Hippocampal formation (tissue), 2 donors: ENCODE measurements around the gene ITGAD.

Source experiments
- DNase-seq, 2 donors: peaks; one replicate each; lab custom pipeline; 2025; lab: John Stamatoyannopoulos, UW

ITGAD gene

GRCh38 chr16:31365131-31365865, 27.8 kb upstream of the ITGAD start:
- no peak for DNase-seq

DNA sequence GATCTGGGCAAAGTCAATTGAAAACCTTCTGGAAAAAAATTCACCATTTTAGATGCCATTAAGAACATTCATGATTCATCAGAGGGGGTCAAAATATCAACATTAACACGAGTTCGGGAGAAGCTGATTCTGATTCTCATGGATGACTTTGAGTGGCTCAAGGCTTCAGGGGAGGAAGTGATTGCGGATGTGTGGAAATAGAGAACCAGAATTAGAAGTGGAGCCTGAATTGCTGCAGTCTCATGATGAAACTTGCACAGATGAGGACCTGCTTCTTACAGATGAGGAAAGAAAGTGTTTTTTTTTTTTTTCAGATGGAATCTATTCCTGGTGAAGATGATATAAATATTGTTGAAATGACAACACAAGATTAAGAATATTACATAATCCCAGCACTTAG, 25.3 kb upstream of the ITGAD start:
- no peak for DNase-seq

DNA sequence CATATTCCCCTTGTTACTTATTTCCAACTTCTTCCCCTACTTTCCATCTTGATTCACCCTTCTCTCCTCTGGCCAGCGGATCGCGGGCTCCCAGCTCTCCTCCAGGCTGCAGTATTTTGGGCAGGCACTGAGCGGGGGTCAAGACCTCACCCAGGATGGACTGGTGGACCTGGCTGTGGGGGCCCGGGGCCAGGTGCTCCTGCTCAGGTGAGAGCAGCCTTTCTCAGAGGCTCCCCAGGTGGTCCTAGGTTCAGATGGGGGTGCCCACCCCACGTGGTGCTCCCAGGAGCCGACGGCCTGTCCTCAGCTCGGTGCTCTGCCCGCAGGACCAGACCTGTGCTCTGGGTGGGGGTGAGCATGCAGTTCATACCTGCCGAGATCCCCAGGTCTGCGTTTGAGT, 22.1 kb upstream of the ITGAD start:
- no peak for DNase-seq

DNA sequence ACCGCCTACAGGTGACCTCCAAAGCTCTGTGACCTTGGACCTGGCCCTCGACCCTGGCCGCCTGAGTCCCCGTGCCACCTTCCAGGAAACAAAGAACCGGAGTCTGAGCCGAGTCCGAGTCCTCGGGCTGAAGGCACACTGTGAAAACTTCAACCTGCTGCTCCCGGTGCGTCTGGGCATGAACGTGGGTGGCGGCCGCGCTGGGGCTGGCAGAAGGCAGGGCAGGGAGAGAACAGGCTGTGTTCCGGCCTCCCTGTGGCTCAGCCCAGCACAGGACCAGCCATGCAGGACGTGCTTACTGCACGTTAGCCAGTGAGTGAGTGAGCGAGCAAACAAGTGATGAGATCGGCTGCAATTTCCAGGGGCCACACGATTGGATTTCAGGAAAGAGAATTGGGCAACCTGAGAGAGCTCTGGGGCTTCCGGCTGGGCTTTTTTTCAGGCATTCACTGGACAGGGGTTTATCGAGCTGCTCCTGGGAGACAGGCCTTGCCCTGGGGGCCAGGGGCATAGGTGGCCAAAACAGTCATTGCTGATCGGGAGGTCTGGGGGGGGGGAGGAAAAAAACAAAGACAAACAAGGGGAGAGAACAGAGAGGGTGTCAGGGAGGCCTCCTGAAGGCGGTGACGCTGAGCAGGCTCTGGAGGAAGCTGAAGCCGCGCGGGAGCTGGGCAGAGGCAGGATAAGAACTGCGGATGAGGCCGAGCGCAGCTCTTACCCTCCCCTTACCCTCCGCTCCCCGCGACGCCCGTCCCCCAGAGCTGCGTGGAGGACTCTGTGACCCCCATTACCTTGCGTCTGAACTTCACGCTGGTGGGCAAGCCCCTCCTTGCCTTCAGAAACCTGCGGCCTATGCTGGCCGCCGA, 21.3 kb upstream of the ITGAD start:
- no peak for DNase-seq

DNA sequence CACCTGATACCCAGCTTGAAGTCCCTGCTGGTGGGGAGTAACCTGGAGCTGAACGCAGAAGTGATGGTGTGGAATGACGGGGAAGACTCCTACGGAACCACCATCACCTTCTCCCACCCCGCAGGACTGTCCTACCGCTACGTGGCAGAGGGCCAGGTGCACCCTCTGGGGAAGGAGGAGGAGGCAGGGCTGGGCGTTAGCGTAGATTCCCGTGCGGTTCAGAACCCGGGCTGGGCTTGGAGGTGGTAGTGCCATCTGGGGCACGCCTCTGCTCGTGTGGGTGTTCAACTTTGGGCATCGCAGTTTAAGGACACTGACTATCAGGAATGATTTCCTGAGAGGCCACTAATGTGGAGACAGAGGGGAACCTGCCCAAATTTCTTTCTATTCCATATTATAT, 19.9 kb upstream of the ITGAD start:
- no peak for DNase-seq

GRCh38 chr16:31375231-31375630, 17.9 kb upstream of the ITGAD start:
- DNase-seq, result no peak

GRCh38 chr16:31376705-31377104, 16.4 kb upstream of the ITGAD start:
- no peak for DNase-seq

DNA sequence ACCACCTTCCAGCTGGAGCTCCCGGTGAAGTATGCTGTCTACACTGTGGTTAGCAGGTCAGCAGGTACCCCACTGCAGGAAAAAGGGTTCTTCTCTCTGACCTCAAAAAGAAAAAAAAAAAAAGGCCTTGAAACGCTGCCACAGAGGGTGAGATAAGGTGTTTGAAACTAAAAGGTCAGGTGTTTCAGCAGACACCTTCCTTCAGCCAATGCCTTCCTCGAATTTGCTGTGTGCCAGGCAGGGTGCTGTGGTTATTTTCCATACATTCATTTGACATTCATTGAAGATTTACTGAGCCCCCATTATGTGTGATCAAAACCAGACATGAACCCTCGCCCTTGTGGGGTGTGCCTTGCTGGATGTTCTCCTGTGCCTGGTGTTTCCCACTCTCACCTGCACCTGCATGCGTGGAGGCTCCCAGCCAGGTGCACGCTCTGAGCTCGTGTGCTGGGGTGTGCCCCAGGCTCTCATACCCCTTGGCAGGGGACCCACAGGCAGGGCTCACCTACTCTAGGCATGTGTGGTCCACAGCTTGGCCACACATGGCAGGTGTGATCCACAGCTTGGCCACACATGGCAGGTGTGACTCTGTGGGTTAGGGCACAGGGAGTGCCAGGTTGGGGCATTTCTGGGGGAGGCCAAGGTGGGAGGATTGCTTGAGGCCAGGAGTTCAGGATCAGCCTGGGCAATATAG, 15.8 kb upstream of the ITGAD start:
- no peak for DNase-seq

DNA sequence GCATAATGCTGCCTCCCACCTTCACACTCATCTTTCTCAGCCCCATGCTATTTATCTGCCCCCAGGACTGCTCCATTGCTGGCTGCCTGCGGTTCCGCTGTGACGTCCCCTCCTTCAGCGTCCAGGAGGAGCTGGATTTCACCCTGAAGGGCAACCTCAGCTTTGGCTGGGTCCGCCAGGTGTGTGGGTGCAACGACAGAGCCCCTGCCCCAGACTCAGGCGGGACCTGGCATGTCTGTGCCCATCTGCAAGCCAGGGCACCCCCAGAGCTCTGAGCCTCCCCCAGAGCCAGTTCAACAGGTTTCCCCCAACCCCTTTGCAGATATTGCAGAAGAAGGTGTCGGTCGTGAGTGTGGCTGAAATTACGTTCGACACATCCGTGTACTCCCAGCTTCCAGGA, 12.9 kb upstream of the ITGAD start:
- no peak for DNase-seq

DNA sequence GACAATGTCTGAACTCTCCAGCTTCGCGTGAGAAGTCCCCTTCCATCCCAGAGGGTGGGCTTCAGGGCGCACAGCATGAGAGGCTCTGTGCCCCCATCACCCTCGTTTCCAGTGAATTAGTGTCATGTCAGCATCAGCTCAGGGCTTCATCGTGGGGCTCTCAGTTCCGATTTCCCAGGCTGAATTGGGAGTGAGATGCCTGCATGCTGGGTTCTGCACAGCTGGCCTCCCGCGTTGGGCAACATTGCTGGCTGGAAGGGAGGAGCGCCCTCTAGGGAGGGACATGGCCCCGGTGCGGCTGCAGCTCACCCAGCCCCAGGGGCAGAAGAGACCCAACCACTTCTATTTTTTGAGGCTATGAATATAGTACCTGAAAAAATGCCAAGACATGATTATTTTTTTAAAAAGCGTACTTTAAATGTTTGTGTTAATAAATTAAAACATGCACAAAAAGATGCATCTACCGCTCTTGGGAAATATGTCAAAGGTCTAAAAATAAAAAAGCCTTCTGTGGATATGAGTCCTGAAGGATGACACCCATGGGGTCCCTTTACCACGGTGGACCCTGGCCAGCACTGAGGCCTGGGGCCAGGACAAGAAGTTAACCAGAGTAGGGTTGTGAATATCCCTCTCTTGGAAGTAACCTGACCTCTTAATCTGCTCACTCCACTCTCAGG, 10.5 kb upstream of the ITGAD start:
- peak; percentile 14 to 52 for DNase-seq

DNA sequence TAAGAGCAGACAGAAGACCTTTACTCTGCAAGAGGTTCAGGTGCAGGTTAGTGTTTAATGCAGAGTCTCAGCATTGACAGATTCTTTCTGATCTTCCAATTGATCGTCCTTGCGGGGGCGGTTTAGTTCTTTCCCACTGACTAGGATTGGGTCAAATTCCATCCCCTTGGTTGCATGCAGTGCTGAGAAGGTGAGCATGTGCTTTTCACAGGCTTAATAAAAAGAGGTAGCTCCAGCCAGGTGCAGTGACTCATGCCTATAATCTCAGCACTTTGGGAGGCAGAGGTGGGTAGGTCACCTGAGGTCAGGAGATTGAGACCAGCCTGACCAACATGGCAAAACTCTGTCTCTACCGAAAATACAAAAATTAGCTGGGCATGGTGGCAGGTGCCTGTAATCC, 7.5 kb upstream of the ITGAD start:
- no peak for DNase-seq

DNA sequence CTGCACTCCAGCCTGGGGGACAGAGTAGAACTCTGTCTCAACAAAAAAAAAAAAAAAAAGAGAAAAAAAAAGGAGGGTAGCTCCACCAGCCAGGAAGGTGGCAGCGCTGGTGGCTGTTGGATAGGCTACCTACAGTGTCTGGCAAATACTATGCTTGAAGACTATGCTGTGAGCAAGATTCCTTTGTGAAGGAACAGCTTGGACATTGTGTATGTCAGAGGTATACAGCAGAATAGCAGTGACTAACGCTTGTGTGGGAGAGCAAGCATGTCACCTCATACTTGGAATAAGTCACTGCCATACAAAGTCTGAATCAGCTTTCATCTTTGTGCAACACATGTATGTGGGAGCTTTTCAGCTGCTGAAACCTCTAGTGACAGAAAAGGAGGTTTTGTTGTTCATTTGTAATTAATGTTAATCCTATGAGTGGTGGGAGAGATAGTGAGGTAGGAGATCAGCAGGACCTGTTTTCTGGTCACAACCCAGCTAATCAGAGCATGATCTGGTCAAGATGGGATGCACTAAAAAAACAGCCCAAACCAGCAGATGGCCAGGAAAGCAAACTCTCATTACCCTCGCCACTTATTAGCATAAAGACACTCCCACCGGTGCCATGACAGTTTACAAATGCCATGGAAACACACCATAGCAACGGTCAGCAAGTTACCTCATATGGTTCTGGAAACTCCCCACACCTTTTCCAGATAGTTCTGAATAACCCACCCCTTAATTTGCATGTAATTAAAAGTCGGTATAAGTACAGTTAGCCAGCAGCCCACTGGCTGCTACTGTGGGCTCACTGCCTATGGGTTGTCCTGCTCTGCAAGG, 6.8 kb upstream of the ITGAD start:
- DNase-seq, result peak in 1 of 2 donors; percentile 21

DNA sequence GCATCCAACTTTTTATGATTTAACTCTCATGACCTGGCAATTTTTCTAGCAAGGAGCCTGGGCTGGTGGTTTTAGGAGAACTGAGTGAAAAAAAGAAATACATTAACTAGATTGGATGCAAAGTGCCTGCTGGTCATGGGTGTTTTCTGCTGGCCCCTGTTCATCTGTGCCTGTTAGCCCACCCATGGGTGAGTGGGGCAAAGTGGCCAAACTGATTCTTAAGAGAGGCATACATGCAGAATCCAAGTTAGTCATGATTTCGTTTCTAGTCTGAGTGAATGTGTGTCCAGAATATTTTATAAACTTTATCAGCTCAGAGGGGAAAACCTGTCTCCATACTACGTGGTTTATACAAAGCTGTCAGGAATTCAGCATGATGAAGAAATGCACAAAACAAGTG, 4.6 kb upstream of the ITGAD start:
- no peak for DNase-seq

GRCh38 chr16:31390504-31391041, 2.6 kb upstream of the ITGAD start:
- DNase-seq, result no peak

GRCh38 chr16:31395647-31396046, 2.5 kb downstream of the ITGAD start:
- DNase-seq, result no peak

DNA sequence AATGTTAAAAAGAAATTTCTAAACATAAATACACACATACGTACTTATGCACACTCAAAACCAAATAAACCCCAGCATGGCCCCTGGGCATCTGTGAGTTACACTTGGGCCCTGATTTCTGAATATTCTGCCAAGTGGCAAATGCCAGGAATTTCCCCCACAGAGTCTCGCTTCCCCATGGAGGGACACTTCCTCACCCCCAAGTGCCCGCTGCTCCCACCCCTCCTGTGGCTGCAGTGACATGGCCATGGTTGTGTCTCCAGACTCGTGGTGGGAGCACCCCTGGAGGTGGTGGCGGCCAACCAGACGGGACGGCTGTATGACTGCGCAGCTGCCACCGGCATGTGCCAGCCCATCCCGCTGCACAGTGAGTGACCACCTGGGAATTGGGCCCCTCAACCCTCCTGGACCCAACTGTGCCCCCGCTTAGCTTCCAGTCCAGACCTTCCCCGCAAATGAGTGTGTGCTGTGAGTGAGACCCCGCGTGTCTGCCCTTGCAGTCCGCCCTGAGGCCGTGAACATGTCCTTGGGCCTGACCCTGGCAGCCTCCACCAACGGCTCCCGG, 4.0 kb downstream of the ITGAD start:
- DNase-seq, result no peak

- DNase-seq, result no peak
These were observed 4.6 kb downstream of the ITGAD start for GRCh38 chr16:31397701-31398100.

GRCh38 chr16:31400191-31400590, 7.1 kb downstream of the ITGAD start:
- no peak for DNase-seq

DNA sequence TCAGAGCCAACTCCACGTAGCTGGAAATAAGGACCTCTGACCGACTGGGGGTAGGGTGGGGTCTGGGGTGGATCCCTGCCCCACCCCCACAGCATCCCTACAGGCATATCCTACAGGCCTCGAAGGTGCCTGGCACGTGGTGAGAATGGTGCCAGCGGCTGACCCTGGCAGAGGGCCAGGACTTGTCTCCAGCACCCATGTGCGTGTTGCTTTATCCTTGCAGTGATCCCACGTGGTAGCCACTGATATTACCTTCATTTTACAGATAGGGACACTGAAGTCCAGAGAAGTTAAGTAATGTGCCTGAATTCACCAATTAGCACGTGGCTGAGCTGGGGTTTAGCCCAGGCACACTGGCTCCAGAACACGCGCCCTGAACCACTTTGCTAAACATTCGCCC, 8.3 kb downstream of the ITGAD start:
- DNase-seq, result no peak

GRCh38 chr16:31402687-31403086, 9.6 kb downstream of the ITGAD start:
- no peak for DNase-seq
